Neural cell (in vitro differentiated cells): ENCODE results near the gene MPLKIP. TPM values are rescaled to one million over a fixed set of nuclear protein-coding genes. Genes with fewer than 3 reads are reported as not detected.

ENCODE experiments used
- H2AFZ ChIP-seq: fragments of 200-600, 300-800 bp; sonication (generic), shearing (Covaris generic); 2 replicates; pipeline ENCODE4 v1.6.0; 2014; ENCODE audit warnings: low read depth, mild to moderate bottlenecking, antibody characterized with exemption, low read length, moderate library complexity
- H3F3A ChIP-seq: fragments of 200-600 bp; shearing (Covaris generic); 2 replicates; pipeline ENCODE4 v1.6.1; 2016; ENCODE audit warnings: mild to moderate bottlenecking, moderate library complexity, mixed read lengths, antibody characterized with exemption, low read length; ENCODE audit not compliant: insufficient read depth, poor library complexity, severe bottlenecking
- H3K27ac ChIP-seq: fragments of 200-600, 300-800 bp; sonication (generic), shearing (Covaris generic); 2 replicates; pipeline ENCODE4 v1.5.1; 2014; ENCODE audit warnings: mild to moderate bottlenecking, low read length, moderate library complexity
- H3K27me3 ChIP-seq: fragments of 300-800, 200-600 bp; sonication (generic), shearing (Covaris generic); 2 replicates; pipeline ENCODE4 v1.6.0; 2014; ENCODE audit warnings: mild to moderate bottlenecking, low read depth, low read length, moderate library complexity; ENCODE audit not compliant: insufficient read depth
- H3K36me3 ChIP-seq: fragments of 300-800, 200-600 bp; sonication (generic), shearing (Covaris generic); 2 replicates; pipeline ENCODE4 v1.5.1; 2014; ENCODE audit warnings: mild to moderate bottlenecking, antibody characterized with exemption, low read length, moderate library complexity; ENCODE audit not compliant: insufficient read depth
- H3K4me2 ChIP-seq: fragments of 300-800, 200-600 bp; sonication (generic), shearing (Covaris generic); 2 replicates; pipeline ENCODE4 v1.6.0; 2014; ENCODE audit warnings: mild to moderate bottlenecking, low read length
- H3K4me3 ChIP-seq: fragments of 300-800, 200-600 bp; sonication (generic), shearing (Covaris generic); 2 replicates; pipeline ENCODE4 v1.5.1; 2014; ENCODE audit warnings: mild to moderate bottlenecking, low read length, moderate library complexity
- H3K79me2 ChIP-seq: fragments of 200-600 bp; shearing (Covaris generic); replicated peaks from 2 replicates; pipeline ENCODE4 v1.6.0; 2014; ENCODE audit warnings: mild to moderate bottlenecking, low read length, moderate library complexity; ENCODE audit not compliant: insufficient read depth
- H3K9ac ChIP-seq: fragments of 300-800, 200-600 bp; sonication (generic), shearing (Covaris generic); 2 replicates; pipeline ENCODE4 v1.6.1; 2016; ENCODE audit warnings: mild to moderate bottlenecking, low read length, mixed read lengths
- H3K9me2 ChIP-seq: fragments of 200-600 bp; shearing (Covaris generic); 2 replicates; pipeline ENCODE4 v1.6.1; 2016; ENCODE audit warnings: mild to moderate bottlenecking, low read length, mixed read lengths; ENCODE audit not compliant: insufficient read depth
- H3K9me3 ChIP-seq: fragments of 200-600, 300-800 bp; sonication (generic), shearing (Covaris generic); 2 replicates; pipeline ENCODE4 v1.6.1; 2016; ENCODE audit warnings: mild to moderate bottlenecking, mixed run types, low read length, moderate library complexity, mixed read lengths
- H4K20me1 ChIP-seq: fragments of 200-600 bp; shearing (Covaris generic); 2 replicates; pipeline ENCODE4 v1.6.1; 2016; ENCODE audit warnings: mild to moderate bottlenecking, mixed run types; ENCODE audit not compliant: insufficient read depth
- EP300 ChIP-seq: fragments of 450-650 bp; conservative IDR thresholded peaks from 2 replicates; pipeline ENCODE4 v1.6.1; 2014; ENCODE audit warnings: antibody characterized with exemption, mild to moderate bottlenecking, moderate library complexity; ENCODE audit not compliant: poor library complexity, severe bottlenecking
- EZH2 ChIP-seq: fragments of 200-600, 300-800 bp; shearing (Covaris generic), sonication (generic); IDR thresholded peaks from 2 replicates; pipeline ENCODE4 v1.6.1; 2014; ENCODE audit warnings: antibody characterized with exemption, low read length, borderline replicate concordance, mild to moderate bottlenecking; ENCODE audit not compliant: insufficient read depth, poor library complexity, severe bottlenecking
- MXI1 ChIP-seq: fragments of 450-650 bp; conservative IDR thresholded peaks from 2 replicates; pipeline ENCODE4 v1.6.1; 2014; ENCODE audit warnings: antibody characterized with exemption, mild to moderate bottlenecking; ENCODE audit not compliant: poor library complexity, severe bottlenecking
- POLR2AphosphoS5 ChIP-seq: IDR thresholded peaks from 2 replicates; pipeline ENCODE4 v1.6.1; 2012
- RAD21 ChIP-seq: fragments of 450-650 bp; conservative IDR thresholded peaks from 2 replicates; pipeline ENCODE4 v1.6.1; 2014; ENCODE audit warnings: antibody characterized with exemption, mild to moderate bottlenecking, moderate library complexity
- SMC3 ChIP-seq: fragments of 450-650 bp; conservative IDR thresholded peaks from 2 replicates; pipeline ENCODE4 v1.6.1; 2014; ENCODE audit warnings: antibody characterized with exemption, mild to moderate bottlenecking, moderate library complexity; ENCODE audit not compliant: poor library complexity
- TAF1 ChIP-seq: IDR thresholded peaks from 2 replicates; pipeline ENCODE4 v1.6.1; 2012; ENCODE audit warnings: low read depth
- polyA plus RNA-seq: library from polyadenylated mRNA; depleted of rRNA; stranded (reverse); fragments of >200 nt; gene quantifications from 2 replicates; pipeline ENCODE4 v1.2.3, GENCODE V29; 2014
- TF ChIP-seq, protein P1 (sequence below): IDR thresholded peaks from 2 replicates; pipeline ENCODE4 v1.6.1; 2012; ENCODE audit warnings: borderline replicate concordance
- TF ChIP-seq, protein P2 (sequence below): fragments of 450-650 bp; IDR thresholded peaks from 2 replicates; pipeline ENCODE4 v1.5.1; 2014; ENCODE audit warnings: antibody characterized with exemption, mild to moderate bottlenecking, moderate library complexity; ENCODE audit not compliant: poor library complexity, severe bottlenecking

Gene MPLKIP
- polyA plus RNA-seq, 1 donor from 2014 or later: 54.6 TPM

DNA sequence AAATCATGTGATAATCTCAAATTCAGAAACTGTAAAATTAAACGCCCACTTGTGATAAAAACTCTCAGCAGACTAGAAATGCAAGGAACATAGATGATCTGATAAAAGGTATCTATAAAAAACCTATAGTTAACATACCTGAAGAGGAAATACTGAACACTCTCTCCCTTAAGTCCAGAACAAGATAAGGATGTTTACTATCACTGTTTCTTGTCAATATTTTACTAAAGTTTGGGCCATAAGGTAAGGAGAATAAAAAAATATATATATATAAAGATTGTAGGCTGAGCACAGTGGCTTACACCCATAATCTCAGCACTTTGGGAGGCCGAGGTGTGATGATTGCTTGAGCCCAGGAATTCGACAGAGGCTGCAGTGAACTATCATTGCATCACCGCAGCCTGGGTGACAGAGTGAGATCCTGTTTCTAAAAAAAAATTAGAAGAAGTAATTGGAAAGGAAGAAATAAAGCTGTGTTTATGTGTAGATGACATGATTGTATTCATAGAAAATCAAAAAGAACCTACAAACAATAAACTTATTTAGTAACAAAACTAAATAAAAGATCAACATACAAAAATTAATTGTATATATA is 28.4 kb downstream of the MPLKIP start:
- H3K9me2 ChIP-seq: no peaks in the 10 kb centered on the region
- H3K27me3 ChIP-seq: no peaks in the 10 kb centered on the region
- H3K9me3 ChIP-seq: no peaks in the 10 kb centered on the region
- H3F3A ChIP-seq: no peaks in the 10 kb centered on the region
- no peak overlapping the region for H2AFZ ChIP-seq
- TF ChIP-seq SMC3: no peak
- TF ChIP-seq, protein P1, sequence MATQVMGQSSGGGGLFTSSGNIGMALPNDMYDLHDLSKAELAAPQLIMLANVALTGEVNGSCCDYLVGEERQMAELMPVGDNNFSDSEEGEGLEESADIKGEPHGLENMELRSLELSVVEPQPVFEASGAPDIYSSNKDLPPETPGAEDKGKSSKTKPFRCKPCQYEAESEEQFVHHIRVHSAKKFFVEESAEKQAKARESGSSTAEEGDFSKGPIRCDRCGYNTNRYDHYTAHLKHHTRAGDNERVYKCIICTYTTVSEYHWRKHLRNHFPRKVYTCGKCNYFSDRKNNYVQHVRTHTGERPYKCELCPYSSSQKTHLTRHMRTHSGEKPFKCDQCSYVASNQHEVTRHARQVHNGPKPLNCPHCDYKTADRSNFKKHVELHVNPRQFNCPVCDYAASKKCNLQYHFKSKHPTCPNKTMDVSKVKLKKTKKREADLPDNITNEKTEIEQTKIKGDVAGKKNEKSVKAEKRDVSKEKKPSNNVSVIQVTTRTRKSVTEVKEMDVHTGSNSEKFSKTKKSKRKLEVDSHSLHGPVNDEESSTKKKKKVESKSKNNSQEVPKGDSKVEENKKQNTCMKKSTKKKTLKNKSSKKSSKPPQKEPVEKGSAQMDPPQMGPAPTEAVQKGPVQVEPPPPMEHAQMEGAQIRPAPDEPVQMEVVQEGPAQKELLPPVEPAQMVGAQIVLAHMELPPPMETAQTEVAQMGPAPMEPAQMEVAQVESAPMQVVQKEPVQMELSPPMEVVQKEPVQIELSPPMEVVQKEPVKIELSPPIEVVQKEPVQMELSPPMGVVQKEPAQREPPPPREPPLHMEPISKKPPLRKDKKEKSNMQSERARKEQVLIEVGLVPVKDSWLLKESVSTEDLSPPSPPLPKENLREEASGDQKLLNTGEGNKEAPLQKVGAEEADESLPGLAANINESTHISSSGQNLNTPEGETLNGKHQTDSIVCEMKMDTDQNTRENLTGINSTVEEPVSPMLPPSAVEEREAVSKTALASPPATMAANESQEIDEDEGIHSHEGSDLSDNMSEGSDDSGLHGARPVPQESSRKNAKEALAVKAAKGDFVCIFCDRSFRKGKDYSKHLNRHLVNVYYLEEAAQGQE: no peak
- no peak for TF ChIP-seq EP300
- TF ChIP-seq, protein P2, sequence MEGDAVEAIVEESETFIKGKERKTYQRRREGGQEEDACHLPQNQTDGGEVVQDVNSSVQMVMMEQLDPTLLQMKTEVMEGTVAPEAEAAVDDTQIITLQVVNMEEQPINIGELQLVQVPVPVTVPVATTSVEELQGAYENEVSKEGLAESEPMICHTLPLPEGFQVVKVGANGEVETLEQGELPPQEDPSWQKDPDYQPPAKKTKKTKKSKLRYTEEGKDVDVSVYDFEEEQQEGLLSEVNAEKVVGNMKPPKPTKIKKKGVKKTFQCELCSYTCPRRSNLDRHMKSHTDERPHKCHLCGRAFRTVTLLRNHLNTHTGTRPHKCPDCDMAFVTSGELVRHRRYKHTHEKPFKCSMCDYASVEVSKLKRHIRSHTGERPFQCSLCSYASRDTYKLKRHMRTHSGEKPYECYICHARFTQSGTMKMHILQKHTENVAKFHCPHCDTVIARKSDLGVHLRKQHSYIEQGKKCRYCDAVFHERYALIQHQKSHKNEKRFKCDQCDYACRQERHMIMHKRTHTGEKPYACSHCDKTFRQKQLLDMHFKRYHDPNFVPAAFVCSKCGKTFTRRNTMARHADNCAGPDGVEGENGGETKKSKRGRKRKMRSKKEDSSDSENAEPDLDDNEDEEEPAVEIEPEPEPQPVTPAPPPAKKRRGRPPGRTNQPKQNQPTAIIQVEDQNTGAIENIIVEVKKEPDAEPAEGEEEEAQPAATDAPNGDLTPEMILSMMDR: no peak
- TF ChIP-seq POLR2AphosphoS5: no peak
- TF ChIP-seq TAF1: no peak
- no peak for TF ChIP-seq MXI1
- TF ChIP-seq RAD21: no peak
- no peak for TF ChIP-seq EZH2
- H3K27ac ChIP-seq: no peak overlapping the region
- no peak overlapping the region for H3K4me2 ChIP-seq
- no peaks in the 10 kb centered on the region for H3K79me2 ChIP-seq
- H3K36me3 ChIP-seq: no peaks in the 10 kb centered on the region
- H3K9ac ChIP-seq: no peak overlapping the region
- H4K20me1 ChIP-seq: no peaks in the 10 kb centered on the region
- no peak overlapping the region for H3K4me3 ChIP-seq

DNA sequence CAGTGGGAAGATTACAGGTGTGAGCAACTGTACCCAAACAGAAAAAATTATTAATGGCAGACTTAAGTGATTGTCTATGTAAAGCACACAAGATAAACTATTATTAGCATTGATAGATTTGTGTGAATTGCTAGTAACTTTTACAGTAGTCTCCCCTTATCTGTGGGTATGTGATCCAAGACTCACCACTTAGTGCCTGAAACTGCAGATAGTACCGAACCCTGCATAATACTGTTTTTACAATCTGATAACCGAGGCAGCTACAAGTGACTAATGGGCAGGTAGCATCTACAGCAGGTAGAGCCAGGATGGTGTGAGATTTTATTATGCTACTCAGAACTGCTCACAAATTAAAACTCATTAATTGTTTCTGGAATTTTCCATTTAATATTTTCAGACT is 31.5 kb downstream of the MPLKIP start:
- no peak overlapping the region for H3K27ac ChIP-seq
- no peaks in the 10 kb centered on the region for H3F3A ChIP-seq
- no peaks in the 10 kb centered on the region for H3K79me2 ChIP-seq
- H3K9ac ChIP-seq: no peak overlapping the region
- no peaks in the 10 kb centered on the region for H3K36me3 ChIP-seq
- no peaks in the 10 kb centered on the region for H4K20me1 ChIP-seq
- H3K4me3 ChIP-seq: no peak overlapping the region
- no peaks in the 10 kb centered on the region for H3K9me3 ChIP-seq
- H3K4me2 ChIP-seq: no peak overlapping the region
- no peaks in the 10 kb centered on the region for H3K9me2 ChIP-seq
- TF ChIP-seq, protein P1: no peak
- no peaks in the 10 kb centered on the region for H3K27me3 ChIP-seq
- H2AFZ ChIP-seq: no peak overlapping the region
